NCI-H345 treated with DMSO at 0.1 percent for 48 hours (cell line): ENCODE data around the gene RDM1.

ENCODE experiments used
- DNase-seq: peaks from one replicate; lab custom pipeline; 2025; ENCODE audit not compliant: unreplicated experiment; lab: John Stamatoyannopoulos, UW

Gene RDM1

GRCh38 chr17:35934760-35935159 is 4.2 kb upstream of the RDM1 start:
- DNase-seq: no peak

- DNase-seq: no peak
These were observed 2.0 kb upstream of the RDM1 start for GRCh38 chr17:35932586-35932985.

GRCh38 chr17:35931794-35932425 is 1.3 kb upstream of the RDM1 start:
- no peak for DNase-seq

GRCh38 chr17:35927714-35928113 is 2.9 kb downstream of the RDM1 start:
- no peak for DNase-seq

DNA sequence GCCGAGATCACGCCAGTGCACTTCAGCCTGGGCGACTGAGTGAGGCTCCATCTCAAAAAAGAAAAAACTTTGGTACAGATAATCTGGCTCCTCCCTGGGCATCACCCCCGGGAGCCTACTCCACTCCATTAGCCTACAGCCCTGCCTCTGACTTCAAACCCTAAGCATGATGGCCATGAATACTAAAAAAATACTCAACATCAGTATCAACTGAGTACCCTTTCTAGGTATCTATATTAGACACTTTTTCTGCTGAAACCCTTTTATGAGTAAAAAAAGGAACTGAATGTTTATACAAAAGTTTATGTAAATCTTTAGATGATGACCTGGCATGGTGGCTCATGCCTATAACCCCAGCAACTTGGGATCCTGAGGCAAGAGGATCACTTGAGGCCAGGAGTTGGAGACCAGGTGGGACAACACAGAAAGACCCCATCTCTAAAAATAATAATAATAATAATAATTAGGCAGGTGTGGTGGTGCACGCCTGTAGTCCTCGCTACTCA is 6.9 kb downstream of the RDM1 start:
- DNase-seq: no peak

GRCh38 chr17:35920229-35920628 is 10.3 kb downstream of the RDM1 start:
- no peak for DNase-seq

GRCh38 chr17:35918665-35919064 is 11.9 kb downstream of the RDM1 start:
- no peak for DNase-seq

- DNase-seq: no peak
These were observed 12.9 kb downstream of the RDM1 start for GRCh38 chr17:35917519-35918213.

- no peak for DNase-seq
These were observed 15.2 kb downstream of the RDM1 start for GRCh38 chr17:35915153-35915964.

DNA sequence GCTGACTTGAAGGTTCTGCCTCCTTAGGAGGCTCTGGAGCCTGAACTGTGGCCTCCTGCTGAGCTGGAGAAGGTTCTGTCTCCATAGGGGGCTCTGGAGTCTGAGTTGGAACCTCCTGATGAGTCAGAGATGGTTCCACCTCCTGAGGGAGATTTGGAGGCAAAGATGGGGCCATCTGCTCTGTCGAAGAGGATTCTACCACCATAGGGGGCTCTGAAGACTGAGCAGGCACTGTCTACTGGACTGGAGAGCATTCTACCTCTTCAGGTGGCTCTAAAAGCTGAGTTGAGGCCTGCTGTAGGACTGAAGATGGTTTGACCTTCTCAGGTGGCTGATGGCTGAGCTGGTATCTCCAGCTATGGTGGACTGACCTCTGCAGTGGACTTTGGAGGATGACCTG is 16.2 kb downstream of the RDM1 start:
- no peak for DNase-seq

DNA sequence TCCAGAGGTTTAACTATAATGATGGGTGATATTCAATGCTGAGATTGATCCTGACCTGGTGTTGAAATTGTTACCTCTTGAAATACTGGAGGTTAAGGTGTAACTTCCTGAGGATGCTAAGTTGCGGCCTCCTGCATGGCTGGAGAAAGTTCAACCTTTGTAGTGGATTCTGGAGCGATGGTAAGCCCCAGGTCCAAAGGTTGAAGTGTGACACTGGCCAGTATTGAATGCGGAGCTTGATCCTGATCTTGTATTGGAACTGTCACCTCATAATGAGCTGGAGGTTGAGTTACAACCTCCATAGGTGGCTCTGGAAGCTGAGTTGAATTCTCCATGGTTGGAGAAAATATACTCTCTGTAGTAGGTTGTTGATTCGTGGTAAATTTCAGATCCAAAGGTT is 17.0 kb downstream of the RDM1 start:
- no peak for DNase-seq

DNA sequence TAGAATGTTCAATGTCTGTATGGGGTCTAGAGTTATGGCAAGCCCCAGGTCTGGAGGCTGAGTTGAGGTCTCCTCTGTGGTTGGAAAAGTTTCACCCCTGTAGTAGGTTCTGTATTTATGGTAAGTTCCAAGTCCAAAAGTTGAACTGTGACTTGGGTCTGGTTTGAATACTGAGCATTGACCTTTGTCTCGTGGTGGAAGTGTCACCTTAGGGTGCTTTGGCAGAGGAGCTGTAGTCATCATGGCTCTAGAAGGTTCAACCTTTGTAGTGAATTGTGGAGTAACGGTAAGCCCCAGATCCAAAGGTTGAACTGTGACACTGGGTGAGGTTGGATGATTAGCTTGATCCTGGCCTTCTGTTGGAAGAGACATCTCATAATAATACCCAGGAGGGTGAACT is 17.6 kb downstream of the RDM1 start:
- no peak for DNase-seq

- DNase-seq: no peak
These were observed 18.1 kb downstream of the RDM1 start for GRCh38 chr17:35912339-35912912.

- no peak for DNase-seq
These were observed 21.2 kb downstream of the RDM1 start for GRCh38 chr17:35909408-35909807.

DNA sequence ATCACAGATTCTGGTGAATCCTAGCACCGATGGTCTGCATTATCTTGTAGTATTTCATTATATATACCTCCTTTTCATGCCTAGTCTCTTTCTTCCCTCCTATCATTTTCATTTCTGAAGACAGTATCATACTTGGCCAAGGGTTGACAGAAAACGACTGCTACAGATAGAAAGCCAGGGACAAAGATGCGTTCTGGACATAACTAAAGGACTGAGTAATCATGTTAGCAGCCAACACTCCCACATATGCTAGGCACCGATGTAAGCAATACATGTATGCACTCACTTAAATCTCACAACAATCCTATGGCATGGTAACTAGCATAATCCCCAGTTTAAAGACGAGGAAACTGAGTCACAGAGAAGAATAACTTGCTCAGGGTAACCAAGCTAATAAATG is 22.9 kb downstream of the RDM1 start:
- no peak for DNase-seq

GRCh38 chr17:35906926-35907637 is 23.5 kb downstream of the RDM1 start:
- DNase-seq: no peak

DNA sequence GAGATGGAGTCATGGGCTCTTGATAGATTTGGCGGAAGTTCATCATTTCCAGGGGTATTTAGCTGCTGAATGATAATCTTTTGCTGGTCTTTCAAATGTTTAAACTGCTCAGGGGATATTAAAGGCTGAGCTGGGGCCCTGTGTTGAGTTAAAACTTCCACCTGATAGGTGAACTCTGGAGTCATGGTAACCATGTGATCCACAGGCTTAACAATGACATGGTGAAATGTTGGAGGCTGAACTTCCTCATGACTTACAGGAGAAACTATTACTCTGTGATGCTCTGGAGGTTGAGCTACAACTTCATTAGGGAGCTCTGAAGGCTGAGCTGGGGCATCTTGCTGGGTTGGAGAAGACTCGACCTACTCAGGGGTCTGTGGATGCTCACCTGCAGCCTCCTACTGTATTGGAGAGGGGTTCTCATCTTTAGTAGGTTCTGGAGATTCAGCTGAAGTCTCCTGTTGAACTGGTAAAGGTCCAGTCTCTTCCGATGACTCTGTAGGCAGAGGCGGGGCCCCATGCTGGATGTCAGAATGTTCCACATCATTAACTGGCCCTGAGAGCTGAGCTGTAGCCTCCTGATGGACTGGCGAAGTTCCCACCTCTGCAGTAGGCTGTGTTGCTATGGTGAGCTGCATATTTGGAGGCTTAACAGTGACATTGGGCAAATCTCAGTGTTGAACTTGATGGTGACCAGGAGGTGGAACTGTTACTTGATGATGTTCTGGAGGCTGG is 24.2 kb downstream of the RDM1 start:
- no peak for DNase-seq

- DNase-seq: no peak
These were observed 27.1 kb downstream of the RDM1 start for GRCh38 chr17:35903451-35903850.

GRCh38 chr17:35901631-35902175 is 28.9 kb downstream of the RDM1 start:
- no peak for DNase-seq
